HepG2 (cell line): ENCODE measurements around the gene CUL5. TPM values are rescaled to one million over a fixed set of nuclear protein-coding genes. Genes with fewer than 3 reads are reported as not detected.

ENCODE experiments used
- AHDC1 ChIP-seq: sonication (generic); formaldehyde crosslinking; IDR thresholded peaks from 2 replicates; pipeline ENCODE4 v1.5.1; 2020; ENCODE audit warnings: mild to moderate bottlenecking, missing genetic modification reagents, borderline replicate concordance
- HNF1A ChIP-seq, 2 experiments: sonication (generic) in 1 of 2; formaldehyde crosslinking in 1 of 2; IDR thresholded peaks; 2 replicates each; pipeline versions ENCODE4 v1.4.0 to v1.6.1; 2016 to 2020; ENCODE audit warnings: borderline replicate concordance in 1 of 2, low read depth in 1 of 2, mild to moderate bottlenecking in 1 of 2, missing genetic modification reagents in 1 of 2
- HNRNPL ChIP-seq: fragments of 200-400 bp; formaldehyde crosslinking; IDR thresholded peaks from 2 replicates; pipeline ENCODE4 v1.6.1; 2017; ENCODE audit warnings: mild to moderate bottlenecking, low read depth, low read length
- JUND ChIP-seq: sonication (generic); formaldehyde crosslinking; IDR thresholded peaks from 2 replicates; pipeline ENCODE4 v1.8.0; 2022; ENCODE audit warnings: mild to moderate bottlenecking, missing genetic modification reagents
- TRIM24 ChIP-seq: sonication (generic); formaldehyde crosslinking; IDR thresholded peaks from 2 replicates; pipeline ENCODE4 v1.8.0; 2022; ENCODE audit warnings: mild to moderate bottlenecking, missing genetic modification reagents
- ZFP62 ChIP-seq: sonication (generic); formaldehyde crosslinking; IDR thresholded peaks from 2 replicates; pipeline ENCODE4 v1.4.0; 2020; ENCODE audit warnings: missing genetic modification reagents
- ZMAT5 ChIP-seq: sonication (generic); formaldehyde crosslinking; IDR thresholded peaks from 2 replicates; pipeline ENCODE4 v1.5.0; 2020; ENCODE audit warnings: mild to moderate bottlenecking, low read depth, missing genetic modification reagents, borderline replicate concordance
- ZNF207 ChIP-seq: fragments of 450-650 bp; IDR thresholded peaks from 2 replicates; pipeline ENCODE4 v1.6.1; 2016; ENCODE audit warnings: antibody characterized with exemption, borderline replicate concordance
- ZNF326 ChIP-seq: sonication (generic); formaldehyde crosslinking; IDR thresholded peaks from 2 replicates; pipeline ENCODE4 v1.4.0; 2020; ENCODE audit warnings: missing genetic modification reagents, borderline replicate concordance
- ZNF34 ChIP-seq: sonication (generic); formaldehyde crosslinking; IDR thresholded peaks from 2 replicates; pipeline ENCODE4 v1.4.0; 2020; ENCODE audit warnings: mild to moderate bottlenecking, missing genetic modification reagents, borderline replicate concordance
- ZNF720 ChIP-seq: sonication (generic); formaldehyde crosslinking; IDR thresholded peaks from 2 replicates; pipeline ENCODE4 v1.4.0; 2020; ENCODE audit warnings: missing genetic modification reagents
- ZNF770 ChIP-seq: sonication (generic); formaldehyde crosslinking; IDR thresholded peaks from 2 replicates; pipeline ENCODE4 v1.5.0; 2020; ENCODE audit warnings: mild to moderate bottlenecking, missing genetic modification reagents
- ZSCAN12 ChIP-seq: sonication (generic); formaldehyde crosslinking; IDR thresholded peaks from 2 replicates; pipeline ENCODE4 v1.9.0; 2021; ENCODE audit warnings: mild to moderate bottlenecking, missing genetic modification reagents
- polyA plus RNA-seq, 8 experiments: library from polyadenylated mRNA; depleted of rRNA in 3 of 8; stranded (reverse) in 7 of 8; unstranded in 1 of 8; fragments of >200 nt; fragmentation: Illumina TruSeq in 4 of 8; extraction: Trizol in 4 of 8; gene quantifications; 2 replicates each; pipeline versions ENCODE4 v1.2.1 to v1.2.3, GENCODE V29; 2011 to 2016; ENCODE audit warnings: low read depth in 4 of 8, missing spikeins in 1 of 8, mixed read lengths in 1 of 8; ENCODE audit not compliant: insufficient read depth in 1 of 8
- total RNA-seq, 5 experiments: library from RNA; depleted of rRNA; stranded (reverse); fragments of >200 nt; fragmentation: Illumina TruSeq; extraction: Trizol; gene quantifications; 2 replicates each; pipeline ENCODE4 v1.2.3, GENCODE V29; 2016; ENCODE audit warnings: low read depth in 1 of 5

The CUL5 gene
- total and polyA plus RNA-seq, 2 of the 13 experiments (the other 11 are each of a cell fraction or from before 2014, with no cell fraction given): 7.0 to 24.7 TPM

GRCh38 chr11:108121274-108122155 is 112.8 kb downstream of the CUL5 start, which contains the start of gene ACAT1 (continued):
- no peak for TF ChIP-seq JUND (CRISPR knock-in tag)
- no peak for TF ChIP-seq HNRNPL
- TF ChIP-seq ZMAT5 (CRISPR knock-in tag): no peak
- TF ChIP-seq TRIM24 (CRISPR knock-in tag): no peak
- TF ChIP-seq ZNF770 (CRISPR knock-in tag): no peak; the same call in 1 of the 2 replicates
- TF ChIP-seq HNF1A (IDR thresholded peaks at IDR 0.05; ENCODE audit: low read depth): no peak
- no peak for TF ChIP-seq HNF1A (CRISPR knock-in tag; IDR thresholded peaks at IDR 0.05; ENCODE audit: borderline replicate concordance)
- no peak for TF ChIP-seq ZNF207
- no peak for TF ChIP-seq ZSCAN12
- TF ChIP-seq ZFP62 (CRISPR knock-in tag): no peak
- TF ChIP-seq AHDC1 (CRISPR knock-in tag): no peak
- TF ChIP-seq ZNF34: no peak
- no peak for TF ChIP-seq ZNF720
- no peak for TF ChIP-seq ZNF326 (CRISPR knock-in tag)
